Subcutaneous adipose tissue (tissue), 4 donors: ENCODE measurements around the gene NMNAT1. TPM values are rescaled to one million over a fixed set of nuclear protein-coding genes. Genes with fewer than 3 reads are reported as not detected.

Experiments
- total RNA-seq, 4 donors: library from RNA; depleted of rRNA; stranded (reverse); fragments of >200 nt; gene quantifications; one replicate each; pipeline ENCODE4 v1.1.0, GENCODE V29; 2016
- TF ChIP-seq, protein P1 (sequence below): fragments of 450-650 bp; IDR thresholded peaks from one replicate; pipeline ENCODE4 v1.5.1; 2016; ENCODE audit warnings: low read depth, mild to moderate bottlenecking, control low read depth, antibody characterized with exemption, moderate library complexity

The NMNAT1 gene
- total RNA-seq, 4 donors from 2014 or later = 5.8 to 7.5 (median 6.5) TPM

DNA sequence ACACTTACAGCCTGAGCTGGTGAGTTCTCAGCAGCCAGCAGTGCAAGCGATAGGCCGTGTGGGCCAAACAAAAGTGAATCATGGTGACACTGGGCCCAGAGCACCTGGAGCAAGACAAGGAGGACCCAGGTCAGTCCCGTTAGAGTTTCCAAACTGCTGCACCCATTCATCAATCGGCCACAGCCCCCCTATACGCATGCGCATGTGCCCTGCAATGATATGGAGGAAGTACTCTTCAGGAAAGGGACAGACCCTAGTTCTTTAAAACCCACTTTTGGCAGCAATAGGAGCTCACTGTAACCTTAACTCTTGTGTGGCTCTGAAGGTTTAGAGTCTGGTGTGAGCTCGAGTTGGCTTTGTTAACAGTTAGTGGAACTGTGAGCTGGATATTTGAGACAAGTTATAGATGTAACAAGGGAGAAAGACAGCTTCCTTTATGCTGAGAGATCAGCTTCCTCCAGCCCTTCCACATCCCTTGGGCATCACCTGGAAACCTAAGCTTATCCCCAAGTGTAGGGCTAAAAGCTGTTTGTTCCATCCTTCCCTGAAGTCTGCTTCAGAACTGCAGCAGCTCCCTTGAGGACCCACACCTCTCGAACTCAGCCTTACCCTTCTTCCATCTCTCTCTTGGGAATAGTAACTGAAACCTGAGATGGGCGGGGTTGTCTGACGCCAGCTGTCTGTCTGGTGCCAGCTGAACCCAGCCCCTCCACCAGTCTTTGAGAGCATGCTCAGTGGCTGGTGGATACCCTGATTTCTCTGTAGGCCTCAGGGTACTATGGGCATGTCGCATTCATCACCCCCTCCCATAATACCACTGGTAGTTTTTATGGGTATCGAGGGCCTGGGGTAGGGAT lies 17.7 kb downstream of the NMNAT1 start:
- TF ChIP-seq, protein P1, sequence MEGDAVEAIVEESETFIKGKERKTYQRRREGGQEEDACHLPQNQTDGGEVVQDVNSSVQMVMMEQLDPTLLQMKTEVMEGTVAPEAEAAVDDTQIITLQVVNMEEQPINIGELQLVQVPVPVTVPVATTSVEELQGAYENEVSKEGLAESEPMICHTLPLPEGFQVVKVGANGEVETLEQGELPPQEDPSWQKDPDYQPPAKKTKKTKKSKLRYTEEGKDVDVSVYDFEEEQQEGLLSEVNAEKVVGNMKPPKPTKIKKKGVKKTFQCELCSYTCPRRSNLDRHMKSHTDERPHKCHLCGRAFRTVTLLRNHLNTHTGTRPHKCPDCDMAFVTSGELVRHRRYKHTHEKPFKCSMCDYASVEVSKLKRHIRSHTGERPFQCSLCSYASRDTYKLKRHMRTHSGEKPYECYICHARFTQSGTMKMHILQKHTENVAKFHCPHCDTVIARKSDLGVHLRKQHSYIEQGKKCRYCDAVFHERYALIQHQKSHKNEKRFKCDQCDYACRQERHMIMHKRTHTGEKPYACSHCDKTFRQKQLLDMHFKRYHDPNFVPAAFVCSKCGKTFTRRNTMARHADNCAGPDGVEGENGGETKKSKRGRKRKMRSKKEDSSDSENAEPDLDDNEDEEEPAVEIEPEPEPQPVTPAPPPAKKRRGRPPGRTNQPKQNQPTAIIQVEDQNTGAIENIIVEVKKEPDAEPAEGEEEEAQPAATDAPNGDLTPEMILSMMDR = no peak

DNA sequence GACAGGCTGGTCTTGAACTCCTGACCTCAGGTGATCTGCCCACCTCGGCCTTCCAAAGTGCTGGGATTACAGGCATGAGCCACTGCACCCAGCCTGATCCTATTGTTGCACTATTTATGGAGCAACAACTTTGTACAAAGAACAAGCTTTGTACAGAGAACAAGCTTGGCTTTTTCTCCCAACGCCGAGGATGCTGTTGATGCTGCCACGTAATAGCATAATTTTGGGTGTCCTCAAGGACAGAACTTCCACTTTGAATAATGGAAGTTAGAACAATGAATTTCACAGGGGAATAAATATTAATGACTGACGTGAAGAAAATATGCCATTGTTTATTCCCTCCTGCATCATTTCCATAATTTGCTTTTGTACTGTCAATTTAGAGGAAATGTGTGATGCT lies 41.0 kb downstream of the NMNAT1 start:
- TF ChIP-seq, protein P1 = no peak

DNA sequence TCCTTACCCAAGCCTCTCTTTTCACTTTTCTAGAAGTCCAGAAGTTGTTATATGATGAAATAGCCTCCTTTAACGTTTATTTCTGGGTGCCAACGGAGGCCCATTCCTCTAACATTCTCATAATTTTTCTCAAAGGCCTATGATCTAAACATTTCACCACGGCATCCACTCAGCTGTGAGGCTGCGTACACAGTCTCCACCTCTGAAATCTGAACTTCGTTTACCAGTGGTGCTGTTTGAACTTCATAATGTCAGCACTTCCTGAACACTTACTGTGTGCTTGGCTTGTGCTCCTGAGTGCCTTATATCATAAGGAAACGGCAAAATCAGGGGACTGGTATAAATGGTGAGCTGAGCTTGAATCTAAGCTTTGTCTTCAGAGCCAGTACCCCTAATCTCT lies 41.7 kb downstream of the NMNAT1 start:
- TF ChIP-seq, protein P1 = no peak

DNA sequence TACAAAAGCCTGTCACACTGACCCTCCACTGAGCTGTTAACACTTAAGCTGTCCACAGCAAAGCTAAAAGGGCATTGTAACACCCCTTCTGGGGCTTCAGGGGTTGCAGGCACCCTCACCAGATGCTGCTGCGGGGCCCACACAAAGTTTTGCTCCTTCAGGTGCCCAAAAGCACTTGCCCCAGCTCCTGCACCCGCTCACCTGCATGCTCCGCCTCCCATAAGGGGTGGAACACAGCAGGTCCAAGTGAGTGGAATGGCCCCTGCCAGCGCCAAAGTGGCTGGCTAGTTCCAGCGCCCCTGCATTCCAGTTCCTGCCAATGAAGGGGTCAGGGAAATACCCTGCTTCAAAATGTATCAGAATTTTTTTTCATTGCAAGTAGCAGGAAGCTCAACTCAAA lies 46.5 kb downstream of the NMNAT1 start:
- TF ChIP-seq, protein P1 = no peak

DNA sequence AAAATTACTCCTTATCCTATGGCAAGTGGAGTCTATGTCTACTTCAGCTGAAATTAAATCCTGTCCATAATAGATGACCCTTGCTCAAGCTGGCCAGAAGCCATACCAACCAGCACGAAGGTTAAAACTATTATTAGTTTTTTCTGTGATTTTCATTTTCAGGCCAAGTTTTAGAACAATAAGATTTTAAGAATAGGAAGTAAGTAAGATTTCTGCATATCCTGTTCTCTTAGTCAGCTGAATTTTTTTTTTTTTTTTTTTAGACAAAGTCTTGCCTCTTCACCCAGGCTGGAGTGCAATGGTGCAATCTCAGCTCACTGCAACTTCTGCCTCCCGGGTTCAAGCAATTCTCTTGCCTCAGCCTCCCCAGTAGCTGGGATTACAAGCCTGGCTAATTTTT lies 47.7 kb downstream of the NMNAT1 start:
- TF ChIP-seq, protein P1 = no peak

DNA sequence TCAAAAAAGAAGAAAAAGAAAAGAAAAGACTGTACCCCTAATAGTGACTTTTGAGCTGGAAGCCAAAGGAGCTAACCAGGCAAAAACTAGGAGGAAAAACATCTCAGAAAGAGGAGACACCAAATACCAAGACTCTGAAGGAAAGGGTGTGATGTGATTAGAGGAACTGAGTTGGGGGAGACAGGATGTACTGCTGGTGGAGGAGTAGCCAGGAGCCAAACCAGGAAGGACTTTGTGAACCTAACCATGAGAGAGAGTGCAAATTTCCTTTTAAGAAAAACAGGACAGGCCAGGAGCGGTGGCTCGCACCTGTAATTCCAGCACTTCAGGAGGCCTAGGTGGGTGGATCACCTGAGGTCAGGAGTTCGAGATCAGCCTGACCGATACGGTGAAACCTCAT lies 49.6 kb downstream of the NMNAT1 start:
- TF ChIP-seq, protein P1 = no peak

DNA sequence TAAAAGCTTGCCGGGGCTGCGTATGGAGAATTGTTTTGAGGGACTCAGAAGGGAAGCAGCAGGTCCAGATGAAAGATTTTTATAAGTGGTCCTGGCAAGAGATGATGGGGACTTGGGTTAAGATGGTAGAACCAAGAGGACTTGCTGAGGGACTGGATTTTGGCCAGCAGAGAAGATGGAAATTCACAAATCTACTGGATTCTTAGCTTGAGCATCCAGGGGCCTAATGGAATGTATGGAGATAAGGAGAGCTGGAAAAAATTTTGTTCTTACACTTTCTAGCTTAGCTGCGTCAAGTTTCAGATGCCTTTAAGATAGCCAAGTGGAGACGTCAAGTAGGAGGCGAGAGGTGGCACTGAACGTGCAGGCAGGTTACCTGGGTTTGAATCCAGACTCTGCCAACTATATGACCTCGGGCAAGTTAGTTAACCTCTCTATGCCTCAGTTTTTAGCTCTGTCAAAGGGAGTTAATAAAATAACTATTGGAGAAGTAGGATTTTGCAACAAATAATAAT lies 50.3 kb downstream of the NMNAT1 start:
- TF ChIP-seq, protein P1 = no peak
